PFSK-1 (cell line): ENCODE data around the gene CCNYL1.

Experiments
- POLR2AphosphoS5 ChIP-seq: IDR thresholded peaks from 2 replicates; pipeline ENCODE4 v1.6.1; 2012; ENCODE audit warnings: low read depth, mild to moderate bottlenecking, control low read depth, low read length, moderate library complexity
- TAF1 ChIP-seq: IDR thresholded peaks from 2 replicates; pipeline ENCODE4 v1.6.1; 2012; ENCODE audit warnings: low read length, control low read depth, borderline replicate concordance; ENCODE audit not compliant: insufficient read depth
- TF ChIP-seq, protein P1 (sequence below), 2 experiments: IDR thresholded peaks; 2 replicates each; pipeline versions ENCODE4 v1.6.1 to v1.8.0; 2011 to 2012; ENCODE audit warnings: low read depth in 2 of 2, low read length in 2 of 2, control low read depth in 1 of 2, inconsistent platforms in 1 of 2, mild to moderate bottlenecking in 1 of 2, moderate library complexity in 1 of 2; ENCODE audit not compliant: insufficient read depth in 1 of 2

DNA sequence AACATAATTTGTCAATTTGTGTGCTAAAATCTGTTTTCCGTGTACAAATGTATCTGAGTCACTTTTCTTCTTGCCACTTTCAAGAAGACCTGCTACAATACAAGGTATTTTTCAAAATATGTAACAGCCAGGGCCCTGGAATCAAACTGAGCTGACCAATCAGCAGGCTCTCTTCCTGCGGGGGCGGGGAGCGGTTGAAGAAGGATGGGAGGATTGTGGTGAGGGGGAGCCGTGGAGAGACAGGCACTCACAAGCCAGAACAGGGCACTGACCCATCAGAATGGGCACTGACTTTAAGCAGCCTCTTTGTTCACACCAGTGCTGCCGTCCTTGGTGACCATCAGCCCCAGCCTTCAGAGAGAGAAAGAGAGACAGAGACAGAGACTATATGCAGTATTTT lies 40.6 kb upstream of the CCNYL1 start:
- TF ChIP-seq POLR2AphosphoS5: no peak
- no peak for TF ChIP-seq TAF1
- TF ChIP-seq, protein P1, sequence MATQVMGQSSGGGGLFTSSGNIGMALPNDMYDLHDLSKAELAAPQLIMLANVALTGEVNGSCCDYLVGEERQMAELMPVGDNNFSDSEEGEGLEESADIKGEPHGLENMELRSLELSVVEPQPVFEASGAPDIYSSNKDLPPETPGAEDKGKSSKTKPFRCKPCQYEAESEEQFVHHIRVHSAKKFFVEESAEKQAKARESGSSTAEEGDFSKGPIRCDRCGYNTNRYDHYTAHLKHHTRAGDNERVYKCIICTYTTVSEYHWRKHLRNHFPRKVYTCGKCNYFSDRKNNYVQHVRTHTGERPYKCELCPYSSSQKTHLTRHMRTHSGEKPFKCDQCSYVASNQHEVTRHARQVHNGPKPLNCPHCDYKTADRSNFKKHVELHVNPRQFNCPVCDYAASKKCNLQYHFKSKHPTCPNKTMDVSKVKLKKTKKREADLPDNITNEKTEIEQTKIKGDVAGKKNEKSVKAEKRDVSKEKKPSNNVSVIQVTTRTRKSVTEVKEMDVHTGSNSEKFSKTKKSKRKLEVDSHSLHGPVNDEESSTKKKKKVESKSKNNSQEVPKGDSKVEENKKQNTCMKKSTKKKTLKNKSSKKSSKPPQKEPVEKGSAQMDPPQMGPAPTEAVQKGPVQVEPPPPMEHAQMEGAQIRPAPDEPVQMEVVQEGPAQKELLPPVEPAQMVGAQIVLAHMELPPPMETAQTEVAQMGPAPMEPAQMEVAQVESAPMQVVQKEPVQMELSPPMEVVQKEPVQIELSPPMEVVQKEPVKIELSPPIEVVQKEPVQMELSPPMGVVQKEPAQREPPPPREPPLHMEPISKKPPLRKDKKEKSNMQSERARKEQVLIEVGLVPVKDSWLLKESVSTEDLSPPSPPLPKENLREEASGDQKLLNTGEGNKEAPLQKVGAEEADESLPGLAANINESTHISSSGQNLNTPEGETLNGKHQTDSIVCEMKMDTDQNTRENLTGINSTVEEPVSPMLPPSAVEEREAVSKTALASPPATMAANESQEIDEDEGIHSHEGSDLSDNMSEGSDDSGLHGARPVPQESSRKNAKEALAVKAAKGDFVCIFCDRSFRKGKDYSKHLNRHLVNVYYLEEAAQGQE (IDR thresholded peaks at IDR 0.05; ENCODE audit: insufficient read depth in 1 of 2, low read depth in 2 of 2, low read length in 2 of 2): no peak
